Loucy (cell line): ENCODE measurements around the gene MRPS18B.

Experiments
- H2AFZ ChIP-seq: fragments of 200-600 bp; sonication (generic); 2 replicates; pipeline ENCODE4 v1.6.0; 2016; ENCODE audit warnings: antibody characterized with exemption, mild to moderate bottlenecking, low read length, moderate library complexity
- H3F3A ChIP-seq: fragments of 200-600 bp; 2 replicates; pipeline ENCODE4 v1.6.0; 2016; ENCODE audit warnings: antibody characterized with exemption, low read depth, mild to moderate bottlenecking
- H3K27me3 ChIP-seq: fragments of 200-600 bp; sonication (generic); 2 replicates; pipeline ENCODE4 v1.6.1; 2014; ENCODE audit warnings: low read length, mild to moderate bottlenecking; ENCODE audit not compliant: insufficient read depth, poor library complexity, severe bottlenecking
- H3K36me3 ChIP-seq: fragments of 200-600 bp; sonication (generic); 2 replicates; pipeline ENCODE4 v1.6.1; 2016; ENCODE audit warnings: low read length; ENCODE audit not compliant: insufficient read depth
- H3K4me1 ChIP-seq: fragments of 200-600 bp; sonication (generic); 2 replicates; pipeline ENCODE4 v1.5.1; 2014; ENCODE audit warnings: low read length, mild to moderate bottlenecking; ENCODE audit not compliant: insufficient read depth, poor library complexity, severe bottlenecking
- H3K4me2 ChIP-seq: fragments of 200-600 bp; sonication (generic); 2 replicates; pipeline ENCODE4 v1.6.0; 2014; ENCODE audit warnings: antibody characterized with exemption, low read length, low read depth, mild to moderate bottlenecking; ENCODE audit not compliant: poor library complexity, severe bottlenecking
- H3K4me3 ChIP-seq: fragments of 200-600 bp; sonication (generic); 2 replicates; pipeline ENCODE4 v1.5.1; 2014; ENCODE audit warnings: low read length, mild to moderate bottlenecking, mixed read lengths; ENCODE audit not compliant: poor library complexity, severe bottlenecking
- H3K79me2 ChIP-seq: fragments of 200-600 bp; sonication (generic); 2 replicates; pipeline ENCODE4 v1.6.1; 2014; ENCODE audit warnings: low read length; ENCODE audit not compliant: insufficient read depth
- H3K9ac ChIP-seq: fragments of 200-600 bp; sonication (generic); 2 replicates; pipeline ENCODE4 v1.6.0; 2014; ENCODE audit warnings: mild to moderate bottlenecking, low read depth, low read length, moderate library complexity; ENCODE audit not compliant: poor library complexity, severe bottlenecking
- H3K9me2 ChIP-seq: fragments of 200-600 bp; sonication (generic); replicated peaks from 2 replicates; pipeline ENCODE4 v1.6.1; 2016; ENCODE audit warnings: low read depth, low read length, mixed read lengths
- H3K9me3 ChIP-seq: fragments of 200-600 bp; sonication (generic); 2 replicates; pipeline ENCODE4 v1.6.1; 2014; ENCODE audit warnings: mild to moderate bottlenecking, antibody characterized with exemption, low read length, low read depth; ENCODE audit not compliant: insufficient read depth
- H4K20me1 ChIP-seq: fragments of 200-600 bp; sonication (generic); 2 replicates; pipeline ENCODE4 v1.6.0; 2014; ENCODE audit warnings: antibody characterized with exemption, low read length, mild to moderate bottlenecking; ENCODE audit not compliant: insufficient read depth, poor library complexity, severe bottlenecking
- EZH2phosphoT487 ChIP-seq: fragments of 200-600 bp; IDR thresholded peaks from 2 replicates; pipeline ENCODE4 v1.6.1; 2018; ENCODE audit warnings: antibody characterized with exemption, mild to moderate bottlenecking, moderate library complexity, borderline replicate concordance
- TF ChIP-seq, protein P1 (sequence below): fragments of 200-600 bp; sonication (generic); conservative IDR thresholded peaks from 2 replicates; pipeline ENCODE4 v1.5.1; 2014; ENCODE audit warnings: mild to moderate bottlenecking, antibody characterized with exemption, low read length

MRPS18B gene

DNA sequence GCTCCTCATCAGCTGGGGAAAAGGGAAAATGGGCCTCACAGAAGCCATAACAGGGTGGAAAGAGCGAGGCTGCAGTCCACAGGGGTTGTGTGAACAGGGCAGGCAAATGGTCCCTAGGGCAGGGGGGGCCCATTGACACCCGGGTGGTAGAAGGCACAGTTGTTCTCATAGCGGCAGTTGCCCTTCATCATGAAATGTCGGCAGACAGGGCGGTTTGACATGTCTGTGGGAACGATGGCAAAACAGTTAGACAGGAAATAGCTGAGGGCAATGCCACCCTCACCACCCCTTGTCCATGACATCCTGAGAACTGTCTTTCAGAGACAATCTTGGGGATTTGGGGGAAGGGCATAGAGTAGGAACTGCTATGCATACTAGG, 16.2 kb upstream of the MRPS18B start:
- Histone ChIP-seq H3K9me2 (no peaks in the 10 kb centered on the region), H3K79me2 (no peaks in the 10 kb centered on the region), H3K36me3 (peaks cover 60% of the 10 kb centered on the region; the same call in 1 of the 2 replicates), H3K27me3 (no peaks in the 10 kb centered on the region), H2AFZ (no peak overlapping the region), H3K9ac (no peak overlapping the region), H3F3A (peaks cover 5% of the 10 kb centered on the region; the same call in 1 of the 2 replicates), H3K4me3 (no peak overlapping the region), H3K9me3 (no peaks in the 10 kb centered on the region), H3K4me2 (no peak overlapping the region), H4K20me1 (no peaks in the 10 kb centered on the region), H3K4me1 (no peaks in the 10 kb centered on the region)
- TF ChIP-seq EZH2phosphoT487 = no peak
- TF ChIP-seq, protein P1, sequence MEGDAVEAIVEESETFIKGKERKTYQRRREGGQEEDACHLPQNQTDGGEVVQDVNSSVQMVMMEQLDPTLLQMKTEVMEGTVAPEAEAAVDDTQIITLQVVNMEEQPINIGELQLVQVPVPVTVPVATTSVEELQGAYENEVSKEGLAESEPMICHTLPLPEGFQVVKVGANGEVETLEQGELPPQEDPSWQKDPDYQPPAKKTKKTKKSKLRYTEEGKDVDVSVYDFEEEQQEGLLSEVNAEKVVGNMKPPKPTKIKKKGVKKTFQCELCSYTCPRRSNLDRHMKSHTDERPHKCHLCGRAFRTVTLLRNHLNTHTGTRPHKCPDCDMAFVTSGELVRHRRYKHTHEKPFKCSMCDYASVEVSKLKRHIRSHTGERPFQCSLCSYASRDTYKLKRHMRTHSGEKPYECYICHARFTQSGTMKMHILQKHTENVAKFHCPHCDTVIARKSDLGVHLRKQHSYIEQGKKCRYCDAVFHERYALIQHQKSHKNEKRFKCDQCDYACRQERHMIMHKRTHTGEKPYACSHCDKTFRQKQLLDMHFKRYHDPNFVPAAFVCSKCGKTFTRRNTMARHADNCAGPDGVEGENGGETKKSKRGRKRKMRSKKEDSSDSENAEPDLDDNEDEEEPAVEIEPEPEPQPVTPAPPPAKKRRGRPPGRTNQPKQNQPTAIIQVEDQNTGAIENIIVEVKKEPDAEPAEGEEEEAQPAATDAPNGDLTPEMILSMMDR = no peak

DNA sequence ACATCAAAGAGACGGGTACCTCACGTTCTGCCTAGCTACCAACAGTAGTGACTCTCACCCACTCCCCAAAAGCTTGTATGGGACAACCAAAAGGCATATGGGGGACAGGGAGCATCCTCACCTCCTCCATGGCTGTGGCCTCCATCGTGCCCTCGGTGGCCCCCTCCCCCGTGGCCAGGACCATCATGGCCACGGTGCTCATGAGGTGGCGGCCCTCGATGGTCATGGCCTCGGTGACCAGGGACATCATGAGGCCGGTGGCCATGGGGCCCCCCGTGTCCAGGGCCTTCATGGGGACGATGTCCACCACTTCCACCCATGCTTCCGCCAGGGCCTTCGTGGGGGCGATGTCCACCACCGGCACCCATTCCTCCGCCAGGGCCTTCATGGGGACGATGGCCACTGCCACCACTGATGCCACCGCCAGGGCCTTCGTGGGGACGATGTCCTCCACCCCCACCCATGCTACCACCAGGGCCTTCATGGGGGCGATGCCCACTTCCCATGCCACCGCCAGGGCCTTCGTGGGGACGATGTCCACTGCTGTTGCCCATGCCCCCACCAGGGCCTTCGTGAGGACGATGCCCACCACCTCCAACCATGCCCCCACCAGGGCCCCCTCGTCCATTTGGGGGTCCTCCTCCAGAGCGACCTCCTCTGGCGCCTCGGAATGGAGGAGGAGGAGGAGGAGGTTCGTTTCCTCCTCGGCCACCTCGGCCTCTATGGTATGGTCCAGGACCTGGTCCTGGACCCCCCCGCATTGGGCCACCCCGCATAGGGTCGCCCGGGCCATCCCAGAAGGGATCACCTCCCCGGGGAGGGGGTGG, 15.6 kb upstream of the MRPS18B start:
- no peaks in the 10 kb centered on the region for H3K9me3 ChIP-seq
- H3K4me2 ChIP-seq = no peak overlapping the region
- no peaks in the 10 kb centered on the region for H3K4me1 ChIP-seq
- no peaks in the 10 kb centered on the region for H3K27me3 ChIP-seq
- H3K79me2 ChIP-seq = no peaks in the 10 kb centered on the region
- no peak overlapping the region for H2AFZ ChIP-seq
- H3K9ac ChIP-seq = no peak overlapping the region
- H3K9me2 ChIP-seq = no peaks in the 10 kb centered on the region
- TF ChIP-seq, protein P1 = no peak
- no peak for TF ChIP-seq EZH2phosphoT487
- peaks cover 66% of the 10 kb centered on the region; the same call in 1 of the 2 replicates for H3K36me3 ChIP-seq
- H4K20me1 ChIP-seq = no peaks in the 10 kb centered on the region
- H3F3A ChIP-seq = peaks cover 5% of the 10 kb centered on the region; the same call in 1 of the 2 replicates
- H3K4me3 ChIP-seq = no peak overlapping the region

DNA sequence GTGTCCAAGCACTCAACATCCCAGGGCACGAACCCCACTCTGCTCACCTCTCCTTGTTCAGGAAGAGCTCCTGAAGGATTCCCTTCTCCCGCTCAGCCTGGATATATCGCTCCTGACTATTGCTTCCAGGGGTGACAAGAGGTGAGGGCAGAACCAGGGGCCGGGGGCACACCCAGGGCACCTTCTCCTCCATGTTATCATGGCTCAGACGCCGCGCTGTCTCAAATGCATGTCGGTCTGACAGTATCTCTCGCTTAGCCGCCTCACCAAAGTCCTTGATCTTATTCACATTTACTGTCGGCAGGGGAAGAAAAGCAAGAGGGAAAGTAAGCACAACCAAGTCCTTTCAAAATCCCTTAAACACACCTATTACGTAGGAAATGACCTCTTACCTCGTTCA, 13.7 kb upstream of the MRPS18B start:
- peaks cover 3% of the 10 kb centered on the region for H4K20me1 ChIP-seq
- no peak for TF ChIP-seq EZH2phosphoT487
- TF ChIP-seq, protein P1 = no peak
- no peak overlapping the region for H3K4me3 ChIP-seq
- no peaks in the 10 kb centered on the region for H3K9me2 ChIP-seq
- H3F3A ChIP-seq = peaks cover 8% of the 10 kb centered on the region; the same call in 1 of the 2 replicates
- no peaks in the 10 kb centered on the region for H3K27me3 ChIP-seq
- no peak overlapping the region for H3K4me2 ChIP-seq
- H3K4me1 ChIP-seq = no peaks in the 10 kb centered on the region
- no peak overlapping the region for H2AFZ ChIP-seq
- H3K36me3 ChIP-seq = peaks cover 68% of the 10 kb centered on the region; the same call in 1 of the 2 replicates
- no peaks in the 10 kb centered on the region for H3K9me3 ChIP-seq
- no peaks in the 10 kb centered on the region for H3K79me2 ChIP-seq
- no peak overlapping the region for H3K9ac ChIP-seq
